ENCODE data around the gene KCNV2. TPM values are rescaled to one million over a fixed set of nuclear protein-coding genes. Genes with fewer than 3 reads are reported as not detected.

The KCNV2 gene
- polyA plus RNA-seq, 1 donor = 0.12 TPM

DNA sequence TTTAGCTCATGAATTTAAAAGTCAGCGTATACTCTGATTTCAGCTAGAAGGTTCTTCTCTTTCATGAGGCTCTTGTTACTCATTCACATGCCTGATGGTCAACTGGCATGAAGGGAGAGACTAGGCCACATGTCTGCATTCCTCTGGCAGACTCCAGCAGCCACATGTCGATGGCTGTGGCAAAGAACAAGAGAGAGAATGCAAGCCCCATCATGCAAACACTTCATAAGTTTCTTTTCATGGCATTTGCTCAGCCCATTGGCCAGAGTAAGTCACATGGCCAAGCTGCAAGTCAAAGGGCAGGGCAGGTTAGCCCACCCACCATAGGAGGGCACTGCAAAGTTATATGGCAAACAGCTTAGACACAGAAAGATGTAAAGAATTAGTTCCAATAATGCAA lies 5.4 kb downstream of the KCNV2 start:
- DNase-seq = peak; percentile 35

DNA sequence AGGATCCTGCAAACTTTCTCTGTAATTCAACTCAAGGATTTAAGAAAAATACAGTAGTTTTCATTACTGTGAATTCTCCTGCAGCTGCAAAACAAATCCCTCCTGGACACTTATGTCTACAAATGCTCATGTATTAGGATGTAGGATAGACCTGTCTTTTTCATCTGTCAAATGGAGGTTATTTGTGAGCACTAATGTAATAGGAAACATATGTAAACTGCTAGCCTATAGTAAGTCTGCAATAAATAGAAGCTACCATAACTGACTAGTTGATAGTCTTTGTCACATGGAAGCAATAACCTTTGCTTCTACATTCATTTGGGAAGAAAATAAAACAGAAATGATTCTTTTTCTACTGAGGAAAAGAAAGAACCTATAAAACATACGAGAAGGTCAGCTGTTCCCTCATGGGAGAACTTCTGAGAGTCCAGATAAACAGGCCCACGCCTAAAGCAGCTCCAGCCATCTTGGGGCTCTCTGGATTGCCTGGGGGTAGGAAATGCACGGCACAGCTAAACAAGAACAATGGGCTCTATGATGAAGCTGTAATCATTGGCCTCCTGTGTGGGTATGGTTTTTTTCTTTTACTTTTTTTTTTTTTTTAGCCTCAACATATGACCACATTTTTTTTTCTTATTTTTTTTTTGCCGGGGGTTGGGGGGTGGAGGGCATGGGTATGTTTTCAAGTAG lies 6.2 kb downstream of the KCNV2 start:
- DNase-seq = peak; percentile 65

DNA sequence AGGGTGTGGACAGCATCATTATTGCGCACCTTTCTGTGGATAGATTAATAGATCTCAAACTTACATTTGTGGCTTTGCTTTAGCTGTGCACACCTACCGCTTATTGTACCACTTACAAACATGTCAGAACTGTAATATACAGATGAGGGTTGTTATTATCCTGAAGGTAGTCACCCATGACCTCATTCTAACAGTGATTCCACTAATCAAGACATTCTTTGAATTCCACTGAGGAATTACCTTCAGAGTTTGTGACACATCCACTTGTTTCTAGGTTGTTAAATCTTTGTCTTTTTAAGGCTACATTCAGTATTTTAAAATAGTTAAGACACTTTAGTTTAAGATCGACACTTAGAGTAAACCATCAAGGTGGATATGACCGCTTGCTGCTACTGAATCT lies 7.8 kb downstream of the KCNV2 start:
- DNase-seq = no peak

DNA sequence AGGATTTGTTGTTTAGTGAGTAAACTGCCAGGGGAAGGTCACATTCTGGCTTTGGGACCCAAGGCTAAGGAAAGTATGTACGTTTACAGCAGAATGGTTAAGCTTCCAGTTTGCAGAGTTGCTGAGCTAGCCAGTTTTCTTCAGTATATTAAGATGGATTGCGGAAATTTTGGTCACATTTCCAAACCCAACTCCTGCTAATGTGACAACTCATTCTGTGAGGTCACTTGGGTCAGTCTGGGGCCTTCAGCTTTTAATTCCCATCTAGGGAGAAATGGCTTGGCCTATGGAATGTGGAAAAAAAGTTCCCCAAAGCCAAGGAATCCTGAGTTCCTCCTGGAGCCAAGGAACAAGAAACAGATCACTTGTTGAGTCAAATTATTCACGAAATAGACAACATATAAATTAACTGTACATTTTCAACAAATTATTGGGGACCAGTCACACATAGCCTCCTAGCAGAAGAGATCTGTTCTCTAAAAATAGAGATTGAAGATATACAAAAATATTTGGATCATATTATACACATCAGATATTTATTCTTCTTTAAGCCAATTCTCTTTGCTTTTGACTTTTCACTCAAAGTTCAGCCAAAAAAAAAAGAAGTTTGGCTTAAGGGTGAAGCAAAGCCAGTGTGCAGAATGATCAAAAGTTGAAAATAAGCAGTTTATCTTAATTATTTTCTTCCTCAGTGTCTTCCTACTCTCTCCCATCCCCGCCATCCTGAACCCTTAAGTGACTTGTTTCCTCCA lies 8.8 kb downstream of the KCNV2 start:
- DNase-seq = peak; percentile 80

DNA sequence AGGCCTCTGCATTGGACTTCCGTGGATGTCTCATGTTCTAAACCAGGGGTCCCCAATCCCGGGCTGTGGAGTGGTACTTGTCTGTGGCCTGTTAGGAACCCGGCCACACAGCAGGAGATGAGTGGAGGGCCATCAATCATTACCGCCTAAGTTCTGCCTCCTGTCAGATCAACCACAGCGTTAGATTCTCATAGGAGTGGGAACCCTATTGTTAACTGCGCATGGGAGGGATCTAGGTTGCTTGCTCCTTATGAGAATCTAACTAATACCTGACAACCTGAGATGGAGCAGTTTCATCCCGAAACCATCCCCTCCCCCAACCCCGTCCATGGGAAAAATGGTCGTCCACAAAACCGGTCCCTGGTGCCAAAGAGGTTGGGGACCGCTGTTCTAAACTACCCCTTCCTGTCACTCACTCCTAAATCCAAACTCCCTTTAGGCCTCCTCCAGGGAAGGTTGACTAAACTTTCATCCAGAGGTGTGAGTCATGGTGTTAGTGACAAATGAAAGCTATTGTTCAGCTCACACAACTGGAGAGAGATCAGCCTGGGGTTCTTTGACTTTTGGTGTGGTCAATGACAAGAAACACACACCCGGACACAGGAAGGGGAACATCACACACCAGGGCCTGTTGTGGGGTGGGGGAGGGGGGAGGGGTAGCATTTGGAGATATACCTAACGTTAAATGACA lies 9.5 kb downstream of the KCNV2 start:
- DNase-seq = peak; percentile 20

DNA sequence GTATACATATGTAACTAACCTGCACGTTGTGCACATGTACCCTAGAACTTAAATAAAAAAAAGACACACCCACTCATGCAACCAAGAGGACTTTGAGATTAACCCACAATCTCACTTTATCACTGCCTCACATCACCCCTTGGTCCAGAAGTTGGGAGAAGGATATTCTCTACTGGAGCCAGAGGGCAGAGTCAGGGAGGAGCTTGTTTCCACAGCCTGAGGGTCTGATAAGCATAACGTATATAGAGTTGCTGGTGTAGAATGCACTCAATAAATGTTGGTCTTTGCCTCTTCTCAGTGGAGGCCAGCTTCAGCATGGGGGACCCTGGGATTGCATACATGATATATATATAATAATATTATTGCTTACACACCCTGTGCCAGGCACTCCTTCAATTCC lies 10.1 kb downstream of the KCNV2 start:
- DNase-seq = no peak

DNA sequence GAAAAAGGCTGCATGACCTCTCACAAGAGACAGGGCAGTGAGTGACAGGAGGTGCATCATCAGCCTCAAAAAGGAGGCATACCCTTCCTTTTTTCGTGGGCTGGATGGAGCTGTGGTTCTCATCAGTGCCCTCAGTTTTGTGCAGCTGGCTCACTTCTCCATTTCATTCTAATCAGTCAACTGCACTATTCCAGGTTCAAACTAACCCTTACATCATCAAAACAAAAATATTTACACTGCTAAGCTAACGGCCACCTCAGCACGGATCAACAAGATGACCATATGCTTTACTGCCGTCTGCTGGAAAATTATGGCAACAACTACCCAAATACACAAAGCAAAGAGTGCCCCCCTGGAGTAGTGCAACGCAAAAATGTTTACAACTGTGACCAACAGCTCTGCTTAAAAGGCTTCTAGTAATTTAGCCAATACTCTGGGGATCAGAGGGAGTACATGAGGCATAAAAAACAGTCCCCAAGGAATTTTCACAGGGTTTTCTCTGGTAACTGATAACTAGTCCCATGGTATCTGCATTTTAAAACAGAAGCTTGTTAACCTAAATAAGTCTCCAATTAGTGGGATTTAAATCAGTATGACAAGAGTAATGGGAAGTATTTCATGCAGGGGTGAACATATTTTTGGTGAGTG lies 10.8 kb downstream of the KCNV2 start:
- DNase-seq = peak; percentile 51

DNA sequence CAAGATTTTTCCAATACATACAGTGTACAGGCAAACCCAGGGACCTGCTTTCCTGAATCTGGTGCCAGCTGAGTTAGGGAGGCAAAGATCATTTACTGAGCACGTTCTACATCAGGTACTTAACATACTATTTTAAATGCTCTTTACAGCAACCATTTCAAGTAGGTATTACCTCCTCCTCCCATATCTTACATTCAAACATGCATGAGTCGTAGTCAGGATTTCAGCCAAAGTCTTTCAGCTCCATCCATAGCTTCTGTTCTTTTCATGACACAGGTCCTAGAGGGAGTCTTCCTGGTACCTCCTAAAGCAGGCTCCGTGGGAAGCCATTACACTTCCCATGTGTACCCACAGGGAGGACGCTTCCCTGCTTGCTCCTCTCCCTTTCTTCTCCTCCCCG lies 11.7 kb downstream of the KCNV2 start:
- DNase-seq = no peak

DNA sequence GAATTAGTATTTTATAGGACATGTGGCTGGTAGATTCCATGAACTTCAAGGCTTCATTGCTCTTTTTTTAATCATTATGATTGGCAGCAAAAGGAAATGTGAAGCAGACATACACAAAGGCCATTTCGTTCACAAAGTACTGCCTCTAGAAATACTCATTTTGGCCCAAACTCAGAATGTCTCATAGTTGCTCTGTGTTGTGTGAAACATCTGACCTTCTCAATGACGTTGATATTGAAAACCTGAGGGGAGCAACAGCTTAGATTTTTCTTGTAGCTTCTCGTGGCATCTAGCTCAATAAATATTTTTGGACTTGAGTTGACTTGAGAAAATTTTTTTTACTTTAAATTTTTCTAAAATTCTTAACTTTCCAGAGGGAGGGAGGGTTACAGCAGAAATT lies 12.4 kb downstream of the KCNV2 start:
- no peak for DNase-seq

DNA sequence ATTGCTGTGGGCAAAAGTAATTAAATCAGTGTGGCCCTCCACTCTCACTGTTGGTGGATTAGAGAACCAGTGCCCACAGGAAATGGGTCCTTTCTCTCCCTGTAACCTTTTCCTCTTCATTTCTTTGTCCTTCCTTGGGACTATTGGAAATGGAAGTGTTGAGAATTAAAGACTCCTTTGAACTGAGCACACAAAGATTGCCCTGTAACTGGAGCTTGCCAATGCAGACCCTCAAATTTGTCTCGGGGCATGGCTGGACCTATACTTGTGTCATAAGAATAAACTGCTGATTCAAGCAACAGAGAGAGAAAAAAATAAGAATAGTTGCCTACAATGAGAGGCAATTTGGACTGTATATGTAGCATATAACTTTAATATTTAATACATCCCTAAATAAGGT lies 13.7 kb downstream of the KCNV2 start:
- no peak for DNase-seq

DNA sequence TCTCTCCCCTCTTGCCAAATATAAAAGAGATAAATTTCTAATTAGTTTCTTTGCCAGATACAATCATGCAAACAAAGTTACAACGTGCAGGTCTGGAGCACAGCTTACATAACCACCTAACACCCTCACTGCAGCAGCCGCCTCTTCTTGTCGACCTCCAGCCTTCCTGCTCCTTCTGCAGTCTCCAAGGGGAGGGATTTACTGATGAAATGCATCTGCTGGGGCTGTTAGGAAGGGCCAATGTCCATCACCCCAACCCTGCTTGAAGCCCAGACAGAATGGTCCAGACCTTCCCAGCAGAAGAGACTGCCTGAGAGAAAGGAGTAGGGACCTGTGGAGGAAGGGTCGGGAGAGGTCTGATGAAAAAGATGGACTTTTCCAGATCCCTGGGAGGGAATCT lies 15.2 kb downstream of the KCNV2 start:
- DNase-seq = no peak

DNA sequence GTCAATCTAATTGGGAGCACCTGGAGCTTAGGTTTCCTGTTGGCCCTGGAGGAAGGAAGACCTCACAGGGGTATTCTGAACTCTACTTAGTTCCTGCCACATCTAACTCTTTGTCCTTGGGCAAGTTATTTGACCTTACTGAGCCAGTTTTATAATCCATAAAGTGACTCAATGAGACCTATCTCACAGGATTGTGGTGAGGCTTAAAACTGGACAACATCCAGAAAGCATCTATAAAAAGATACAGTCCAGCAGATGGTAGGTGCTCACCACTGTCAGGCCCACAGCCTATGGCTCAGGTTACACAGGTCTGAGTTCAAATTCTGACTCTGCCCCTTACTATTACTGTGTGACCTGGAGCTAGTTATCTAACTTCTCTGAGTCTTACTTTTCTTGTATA lies 23.3 kb downstream of the KCNV2 start:
- no peak for DNase-seq

DNA sequence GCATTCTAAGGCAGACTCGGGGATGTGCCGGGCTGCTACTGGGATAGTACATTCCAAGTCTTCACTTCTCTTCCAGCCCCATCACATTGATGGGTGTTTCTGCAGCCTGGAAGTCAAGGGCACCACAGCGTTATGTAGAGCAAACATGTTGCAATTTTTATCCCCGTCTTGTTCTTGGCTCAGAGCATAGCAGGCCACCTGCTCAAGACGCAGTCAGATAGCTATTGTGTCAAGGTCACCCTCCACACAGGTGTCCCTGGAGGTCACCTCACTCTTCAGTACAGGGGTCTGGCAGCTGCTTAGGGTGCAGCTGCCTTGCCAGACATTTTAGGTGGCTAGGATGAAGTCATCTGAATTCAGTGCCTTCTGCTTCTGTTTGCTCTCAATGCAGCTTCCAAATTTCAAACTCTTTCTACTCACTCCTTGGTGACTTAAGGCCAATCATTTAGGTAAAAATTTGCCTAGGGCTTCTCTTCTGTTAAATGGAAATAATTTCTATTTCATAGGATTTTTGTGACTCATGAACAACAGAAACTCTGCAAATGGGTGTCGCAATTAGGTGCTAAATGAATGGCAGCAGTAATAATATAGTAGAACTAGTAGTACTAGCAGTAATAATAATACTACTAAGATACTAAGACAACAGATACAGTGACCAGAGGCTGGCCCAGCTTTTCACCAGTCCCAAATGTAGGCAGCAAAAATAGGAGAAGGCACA lies 24.3 kb downstream of the KCNV2 start:
- DNase-seq = no peak

DNA sequence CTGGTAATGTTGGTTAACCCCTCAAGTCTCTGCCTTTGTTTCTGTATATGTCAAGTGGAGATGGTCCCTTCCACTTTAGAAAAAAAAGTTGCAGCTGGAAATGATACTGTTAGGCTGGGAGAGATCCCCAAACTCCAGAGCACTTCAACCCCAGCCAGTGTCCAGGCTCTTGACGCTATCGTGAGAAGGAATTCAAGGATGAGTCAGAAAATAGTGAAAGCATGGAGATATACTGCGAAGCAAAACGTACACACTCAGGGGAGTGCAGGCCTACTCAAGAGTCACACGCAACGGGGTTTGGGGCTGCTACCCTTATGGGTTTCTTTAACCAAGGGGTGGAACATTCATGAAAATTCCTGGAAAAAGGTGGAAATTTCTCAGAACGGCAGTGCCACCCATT lies 24.9 kb downstream of the KCNV2 start:
- no peak for DNase-seq

DNA sequence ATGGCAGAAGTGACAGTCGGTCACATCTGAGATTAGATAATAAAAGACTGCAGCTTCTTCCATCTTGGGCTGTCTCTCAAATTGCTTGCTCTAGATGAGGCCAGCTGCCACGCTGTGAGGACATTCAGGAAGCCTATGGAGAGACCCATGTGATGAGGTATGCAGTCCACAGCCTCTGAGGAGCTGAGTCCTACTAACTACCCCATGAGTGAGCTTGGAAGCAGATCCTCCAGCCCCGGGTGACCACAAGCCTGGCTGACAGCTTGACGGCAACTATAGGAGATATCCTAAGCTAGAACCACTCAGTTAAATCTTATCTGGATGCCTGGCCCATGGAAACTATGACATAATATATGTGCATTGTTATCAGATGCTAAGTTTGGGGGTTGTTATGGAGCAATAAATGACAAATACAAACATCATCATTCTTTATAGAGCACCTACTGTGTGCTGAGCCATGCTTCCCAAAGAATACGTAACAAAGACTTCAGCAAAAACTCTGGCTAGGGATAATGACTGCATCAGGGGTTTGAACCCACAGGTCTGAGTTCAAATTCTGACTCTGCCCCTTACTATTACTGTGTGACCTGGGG lies 26.7 kb downstream of the KCNV2 start:
- DNase-seq = no peak

DNA sequence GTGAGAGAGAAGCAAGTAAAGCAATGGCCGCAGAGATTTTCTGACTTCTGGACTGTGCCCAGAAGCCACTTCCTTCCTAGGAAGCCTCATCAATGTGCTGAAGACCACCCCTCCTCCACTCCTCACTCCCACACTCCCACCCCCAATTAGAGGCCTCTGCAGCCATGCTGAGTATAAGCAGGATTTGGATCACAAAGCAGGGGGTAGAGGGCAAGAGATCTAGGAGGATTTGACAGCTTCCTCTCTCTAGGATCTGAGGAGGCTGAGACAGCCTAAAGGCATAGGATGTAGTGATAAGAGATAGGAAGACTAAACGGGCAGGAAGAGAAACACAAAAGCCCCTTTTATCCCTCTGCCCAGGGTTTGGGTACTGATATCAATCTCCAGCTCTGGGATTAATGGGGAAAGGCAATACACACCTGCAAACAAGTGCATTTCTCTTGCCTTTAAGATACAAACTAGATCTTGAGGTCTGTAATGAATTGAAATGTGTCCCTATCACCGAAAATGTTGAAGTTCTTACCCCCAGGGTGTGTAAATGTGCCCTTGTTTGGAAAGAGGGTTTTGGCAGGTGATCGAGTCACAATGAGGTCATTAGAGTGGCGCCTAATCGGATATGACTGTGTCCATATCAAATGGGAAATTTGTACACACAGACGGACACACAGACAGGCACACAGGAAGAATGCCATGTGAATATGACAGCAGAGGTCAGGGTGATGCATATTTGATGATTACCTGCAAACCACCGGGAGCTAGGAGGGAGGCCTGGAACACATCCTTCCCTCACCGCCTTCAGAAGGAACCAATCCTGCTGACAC lies 28.5 kb downstream of the KCNV2 start:
- DNase-seq = no peak

DNA sequence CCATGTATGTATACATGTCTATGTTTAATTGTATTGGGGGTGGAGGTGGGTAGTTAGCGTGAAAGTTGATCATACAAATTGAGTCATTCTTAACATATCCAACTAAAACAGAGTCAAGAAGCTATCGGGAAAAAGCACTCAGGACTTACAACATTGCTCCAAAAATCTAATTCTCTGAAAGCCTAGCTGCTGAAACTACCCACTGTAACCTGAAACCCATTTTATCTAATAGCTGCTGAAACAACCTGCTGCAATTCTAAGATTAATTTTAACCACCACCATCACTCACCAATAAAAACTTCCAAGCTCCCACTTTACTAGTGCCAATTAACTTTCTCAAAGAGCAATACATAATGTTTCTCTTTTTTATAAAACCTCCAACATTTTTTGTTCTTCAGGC lies 32.2 kb downstream of the KCNV2 start:
- DNase-seq = no peak

DNA sequence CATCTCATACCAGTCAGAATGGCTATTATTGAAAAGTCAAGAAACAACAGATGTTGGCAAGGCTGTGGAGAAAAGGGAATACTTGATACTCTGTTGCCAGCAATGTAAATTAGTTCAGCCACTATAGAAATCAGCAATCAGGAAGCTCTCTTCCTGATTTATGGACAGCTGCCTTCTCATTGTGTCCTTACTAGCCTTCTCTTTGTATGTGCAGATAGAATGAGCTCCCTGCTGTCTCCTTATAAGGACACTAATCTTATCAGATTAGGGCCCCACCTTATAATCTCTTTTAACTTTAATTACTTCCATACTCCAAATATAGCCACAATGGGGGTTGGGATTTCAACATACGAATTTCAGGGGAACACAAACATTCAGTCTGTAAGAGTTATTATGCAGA lies 38.0 kb downstream of the KCNV2 start:
- no peak for DNase-seq

DNA sequence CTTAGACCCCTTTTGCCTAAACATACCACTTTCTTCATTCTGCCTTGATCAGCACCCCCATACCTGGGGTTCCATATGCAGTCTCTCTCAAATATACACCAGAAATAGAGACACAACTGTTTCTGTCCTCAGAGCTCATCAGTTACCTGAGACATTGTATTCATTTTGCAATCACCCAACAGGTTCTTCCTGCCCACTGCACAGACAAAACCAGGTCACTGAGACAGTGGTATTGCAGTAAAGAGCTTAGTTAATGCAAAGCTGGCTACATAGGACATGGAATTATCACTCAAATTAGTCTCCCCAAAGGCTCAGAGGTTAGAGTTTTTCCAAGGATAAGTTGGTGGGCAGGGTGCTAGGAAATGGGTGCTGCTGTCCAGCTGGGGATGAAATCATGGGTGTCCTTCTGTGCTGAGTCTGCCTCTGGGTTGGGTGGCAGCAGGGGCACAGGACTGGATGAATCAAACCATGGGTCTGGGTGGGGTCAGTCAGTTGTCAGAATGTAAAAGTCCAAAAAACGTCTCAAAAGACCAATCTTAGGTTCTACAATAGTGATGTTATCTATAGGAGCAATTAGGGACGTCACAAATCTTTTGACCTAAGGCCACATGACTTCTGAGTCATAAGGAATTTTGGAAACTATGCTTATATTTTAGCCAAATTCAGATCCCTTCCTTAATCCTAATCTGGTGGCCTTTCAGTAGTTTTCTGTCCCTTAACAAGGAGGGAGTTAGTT lies 41.0 kb downstream of the KCNV2 start:
- no peak for DNase-seq

DNA sequence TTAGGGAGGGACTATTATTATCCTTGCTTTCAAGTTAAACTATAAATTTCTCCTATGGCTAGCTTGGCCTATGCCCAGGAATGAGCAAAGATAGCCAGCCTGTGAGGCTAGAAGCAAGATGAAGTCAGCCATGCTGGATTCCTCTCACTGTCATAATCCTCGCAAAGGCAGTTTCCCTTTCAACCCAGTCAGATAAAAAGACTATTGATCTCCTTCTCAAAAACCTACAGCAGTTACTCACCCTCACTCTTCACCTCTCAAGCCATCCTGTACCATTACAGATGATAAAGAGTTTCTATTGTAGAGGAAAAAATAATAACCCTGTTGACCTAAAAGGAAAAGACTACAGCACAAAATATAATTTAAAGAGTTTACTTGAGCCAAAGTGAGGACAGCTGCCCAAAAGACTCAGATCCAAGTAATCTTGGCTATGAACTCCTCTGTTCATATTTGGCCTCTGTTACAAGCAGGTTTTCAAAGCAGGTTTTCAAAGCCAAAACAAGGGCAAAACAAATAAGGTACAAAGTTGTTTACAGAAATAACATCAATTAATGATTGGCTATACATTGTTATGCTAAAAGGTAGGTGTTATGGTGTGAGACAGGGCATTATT lies 41.7 kb downstream of the KCNV2 start:
- DNase-seq = peak; percentile 24

Measured in hindlimb muscle (tissue), 1 donor.